Thyroid gland (tissue), 4 donors: ENCODE results near the gene EVA1A. TPM values are rescaled to one million over a fixed set of nuclear protein-coding genes. Genes with fewer than 3 reads are reported as not detected.

ENCODE experiments used
- DNase-seq, 2 donors: peaks; one replicate each; pipeline ENCODE4 v3.0.0-alpha.2; 2019
- H3K27ac ChIP-seq, 3 donors: fragments of 200-600 bp; sonication (generic); 1 replicate in 2 of 3; 2 replicates in 1 of 3; pipeline ENCODE4 v1.5.1; 2016 to 2019; ENCODE audit warnings: mild to moderate bottlenecking in 1 of 3, moderate library complexity in 1 of 3
- H3K27me3 ChIP-seq: fragments of 200-600 bp; sonication (generic); one replicate; pipeline ENCODE4 v1.5.1; 2019
- H3K36me3 ChIP-seq, 2 donors: fragments of 200-600 bp; sonication (generic); one replicate each; pipeline ENCODE4 v1.5.1; 2016 to 2019
- H3K4me1 ChIP-seq, 2 donors: fragments of 200-600 bp; sonication (generic); one replicate each; pipeline ENCODE4 v1.5.1; 2017 to 2019
- H3K4me3 ChIP-seq, 3 donors: fragments of 200-600 bp; sonication (generic); replicated peaks in 1 of 3; 1 replicate in 2 of 3; 2 replicates in 1 of 3; pipeline ENCODE4 v1.5.1; 2016; ENCODE audit warnings: mild to moderate bottlenecking in 1 of 3
- H3K9me3 ChIP-seq: fragments of 200-600 bp; sonication (generic); one replicate; pipeline ENCODE4 v1.5.1; 2017
- CTCF ChIP-seq, 6 experiments: fragments of 200-600 bp in 3 of 6; fragments of 450-650 bp in 3 of 6; sonication (generic) in 3 of 6; IDR thresholded peaks; one replicate each; pipeline ENCODE4 v1.5.1; 2016 to 2019; ENCODE audit warnings: antibody characterized with exemption in 6 of 6, mild to moderate bottlenecking in 2 of 6, inconsistent platforms in 1 of 6, moderate library complexity in 1 of 6
- POLR2A ChIP-seq, 2 donors: fragments of 450-650 bp; IDR thresholded peaks; one replicate each; pipeline ENCODE4 v1.6.1; 2017; ENCODE audit warnings: antibody characterized with exemption in 2 of 2, mild to moderate bottlenecking in 2 of 2, moderate library complexity in 1 of 2
- WGBS, 2 donors: methylation state at CpG; one replicate each; pipeline ENCODE4 v1.1.5; 2017; 5-methylcytosine and 5-hydroxymethylcytosine counted together
- intact Hi-C: fragments of 100-400 bp; cut with DNase I; formaldehyde crosslinking; loops from one replicate; pipeline ENCODE4 v1.15.1; 2023
- total RNA-seq, 4 donors: library from RNA; depleted of rRNA; stranded (reverse); fragments of >200 nt; gene quantifications; one replicate each; pipeline ENCODE4 v1.2.3, GENCODE V29; 2016

Gene EVA1A
- total RNA-seq, 4 donors from 2014 or later, result 3.6 to 19.8 (median 12.3) TPM

GRCh38 chr2:75564713-75565359 lies 4.1 kb upstream of the EVA1A start:
- 79 to 83% methylated on average over 4 of the region's 4 CpGs for WGBS, 2 donors

GRCh38 chr2:75564026-75564688 lies 3.4 kb upstream of the EVA1A start:
- intact Hi-C loops, result no loop called here
- DNase-seq, result no peak
- 91 to 95% methylated on average over 9 of the region's 9 CpGs for WGBS, 2 donors
- TF ChIP-seq POLR2A (IDR thresholded peaks at IDR 0.05) (no peak), CTCF (IDR thresholded peaks at IDR 0.05) (no peak)
- Histone ChIP-seq H3K4me3 (no peak overlapping the region), H3K27me3 (no peaks in the 10 kb centered on the region), H3K36me3 (no peaks in the 10 kb centered on the region), H3K27ac (no peak overlapping the region), H3K9me3 (no peaks in the 10 kb centered on the region), H3K4me1 (peaks cover 10 to 20% of the 10 kb centered on the region in 2 donors)

More at GRCh38 chr2:75564713-75565359, 4.1 kb upstream of the EVA1A start:
- Histone ChIP-seq H3K9me3 (no peaks in the 10 kb centered on the region), H3K4me3 (no peak overlapping the region), H3K27me3 (no peaks in the 10 kb centered on the region), H3K27ac (no peak overlapping the region), H3K36me3 (no peaks in the 10 kb centered on the region), H3K4me1 (peaks cover 14 to 24% of the 10 kb centered on the region in 2 donors)
- no peak for DNase-seq
- no peak for TF ChIP-seq POLR2A (IDR thresholded peaks at IDR 0.05)
- no peak for TF ChIP-seq CTCF (IDR thresholded peaks at IDR 0.05)
- intact Hi-C loops, result no loop called here

DNA sequence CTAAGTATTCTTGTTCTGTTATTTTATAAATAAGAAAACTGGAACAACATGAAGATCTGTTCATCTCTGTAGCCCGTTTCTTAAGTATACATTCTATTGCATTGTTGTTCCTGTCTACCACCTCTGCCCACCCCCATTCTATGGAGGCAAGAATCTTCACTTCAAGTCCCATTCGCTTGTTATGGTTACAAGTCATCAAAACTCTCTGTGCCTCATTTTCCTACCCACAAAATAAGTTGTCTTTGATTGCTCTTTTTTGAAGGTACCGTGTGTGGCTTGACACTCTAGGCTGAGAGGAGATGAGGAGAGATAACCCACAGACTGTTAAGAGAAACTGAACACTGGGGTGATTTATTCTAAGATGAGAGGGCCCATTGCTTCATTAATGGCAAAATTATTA lies 2.9 kb upstream of the EVA1A start:
- Histone ChIP-seq H3K4me3 (no peak overlapping the region), H3K4me1 (peaks cover 10 to 20% of the 10 kb centered on the region in 2 donors), H3K27me3 (no peaks in the 10 kb centered on the region), H3K27ac (no peak overlapping the region), H3K9me3 (no peaks in the 10 kb centered on the region), H3K36me3 (no peaks in the 10 kb centered on the region)
- intact Hi-C loops, result no loop called here
- DNase-seq, result no peak
- 82 to 92% methylated on average over 3 of the region's 3 CpGs for WGBS, 2 donors
- no peak for TF ChIP-seq POLR2A (IDR thresholded peaks at IDR 0.05)

GRCh38 chr2:75562513-75562864 lies 1.8 kb upstream of the EVA1A start:
- H3K27ac ChIP-seq, result no peak overlapping the region
- no peaks in the 10 kb centered on the region for H3K36me3 ChIP-seq
- peaks cover 10 to 20% of the 10 kb centered on the region in 2 donors for H3K4me1 ChIP-seq
- intact Hi-C loops, result no loop called here
- DNase-seq, result no peak
- H3K27me3 ChIP-seq, result no peaks in the 10 kb centered on the region
- WGBS, 2 donors, result 88 to 93% methylated on average over 5 of the region's 5 CpGs
- H3K9me3 ChIP-seq, result no peaks in the 10 kb centered on the region
- no peak for TF ChIP-seq CTCF (IDR thresholded peaks at IDR 0.05)
- TF ChIP-seq POLR2A (IDR thresholded peaks at IDR 0.05), result no peak
- H3K4me3 ChIP-seq, result no peak overlapping the region

DNA sequence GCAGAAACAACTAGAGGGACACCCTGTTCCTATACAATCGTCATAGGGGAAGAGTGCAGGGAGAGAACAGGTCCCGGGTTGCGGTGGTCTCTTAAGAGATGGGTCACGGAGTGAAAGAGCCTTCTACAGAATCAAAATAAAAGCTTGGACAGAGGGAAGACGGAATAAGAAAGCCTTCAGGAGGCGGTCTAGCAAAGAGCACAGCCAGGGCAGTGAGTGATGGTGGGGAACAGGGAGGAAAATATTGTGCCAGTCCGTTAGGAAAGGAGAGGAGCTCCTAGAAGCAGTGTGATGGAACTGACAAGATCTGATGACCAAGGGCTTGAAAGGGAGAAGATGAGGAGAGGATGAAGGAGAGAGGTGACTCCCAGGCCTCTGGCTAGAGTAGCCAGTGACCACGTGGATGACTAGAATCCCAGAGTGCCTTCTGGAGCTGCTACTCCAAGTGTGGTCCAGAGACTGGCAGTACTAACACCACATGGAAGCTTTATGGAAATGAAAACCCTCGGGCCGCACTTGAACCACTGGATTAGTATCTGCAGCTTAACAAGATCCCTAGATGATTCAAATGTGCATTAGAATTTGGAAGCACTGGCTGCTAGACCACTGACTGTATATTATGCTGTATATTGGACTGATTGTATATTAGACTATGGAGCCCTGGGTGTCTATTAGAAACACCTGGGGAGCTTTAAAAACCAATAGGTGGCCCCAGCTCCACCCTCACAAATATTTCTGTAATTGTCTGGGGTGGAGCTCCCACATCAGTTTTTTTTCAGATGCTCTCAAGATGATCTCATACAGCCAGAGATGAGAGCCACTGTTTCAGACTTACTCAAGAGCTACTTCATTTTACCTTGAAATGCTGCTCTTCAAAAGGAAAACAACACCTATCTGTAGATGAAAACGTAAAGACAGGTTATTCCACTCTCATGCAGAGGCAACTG lies 1.1 kb upstream of the EVA1A start:
- Histone ChIP-seq H3K27me3 (no peaks in the 10 kb centered on the region), H3K27ac (no peak overlapping the region), H3K36me3 (no peaks in the 10 kb centered on the region), H3K4me3 (no peak overlapping the region), H3K9me3 (no peaks in the 10 kb centered on the region), H3K4me1 (peaks cover 10 to 20% of the 10 kb centered on the region in 2 donors)
- DNase-seq, result no peak
- WGBS, 2 donors, result 72 to 73% methylated on average over 11 of the region's 11 CpGs
- intact Hi-C loops, result no loop called here
- TF ChIP-seq CTCF (IDR thresholded peaks at IDR 0.05), result no peak
